Activated CD8-positive, alpha-beta memory T cell treated with anti-CD3 and anti-CD28 coated beads for 4 hours (primary cell): ENCODE measurements around the gene KIR2DL1.
"Not testable (repeated sequence)": the region's sequence is repeated elsewhere in the genome, so short reads cannot be mapped to it uniquely, and the experiment has no call there.

Source experiments
- DNase-seq, 2 donors: peaks; one replicate each; pipeline ENCODE4 v3.0.0-alpha.2; 2020; ENCODE audit warnings: low read depth in 2 of 2

The KIR2DL1 gene

GRCh38 chr19:54769646-54770045, at the start of gene KIR2DL1:
TSS of gene KIR2DL1 (plus strand) at chr19:54769793. CDS start at chr19:54769851, 58 bp downstream.
- not testable (repeated sequence) for DNase-seq

GRCh38 chr19:54724142-54724541, 45.5 kb upstream of the KIR2DL1 start, which contains the start of gene KIR3DL3:
TSS of gene KIR3DL3 (plus strand) at chr19:54724442. CDS start at chr19:54724497, 55 bp downstream.
- DNase-seq, result no peak

GRCh38 chr19:54724644-54725043, 44.9 kb upstream of the KIR2DL1 start:
- DNase-seq, result no peak

- DNase-seq, result no peak
Measured at GRCh38 chr19:54725321-54725720, 44.3 kb upstream of the KIR2DL1 start.

GRCh38 chr19:54727562-54727961, 42.0 kb upstream of the KIR2DL1 start:
- DNase-seq, result no peak

GRCh38 chr19:54728167-54728566, 41.4 kb upstream of the KIR2DL1 start:
- DNase-seq, result no peak

- DNase-seq, result no peak
Measured at GRCh38 chr19:54729416-54730188, 40.0 kb upstream of the KIR2DL1 start.

GRCh38 chr19:54731191-54731590, 38.4 kb upstream of the KIR2DL1 start:
- DNase-seq, result no peak

GRCh38 chr19:54738306-54738705, 31.3 kb upstream of the KIR2DL1 start, which contains the start of gene KIR2DL3:
TSS of gene KIR2DL3 (plus strand) at chr19:54738513. CDS start at chr19:54738546, 33 bp downstream.
- DNase-seq, result not testable (repeated sequence)

GRCh38 chr19:54738715-54739114, 30.9 kb upstream of the KIR2DL1 start:
- no peak for DNase-seq

- DNase-seq, result no peak
Measured at GRCh38 chr19:54739587-54740497, 29.8 kb upstream of the KIR2DL1 start.

GRCh38 chr19:54741950-54742349, 27.6 kb upstream of the KIR2DL1 start:
- DNase-seq, result not testable (repeated sequence)

- not testable (repeated sequence) for DNase-seq
Measured at GRCh38 chr19:54744080-54744479, 25.5 kb upstream of the KIR2DL1 start.

GRCh38 chr19:54747614-54748322, 21.8 kb upstream of the KIR2DL1 start:
- not testable (repeated sequence) for DNase-seq

- not testable (repeated sequence) for DNase-seq
Measured at GRCh38 chr19:54750276-54750675, 19.3 kb upstream of the KIR2DL1 start.

- DNase-seq, result peak in 1 of 2 donors; percentile 5
Measured at GRCh38 chr19:54756204-54757110, 13.1 kb upstream of the KIR2DL1 start.

GRCh38 chr19:54758577-54758976, 11.0 kb upstream of the KIR2DL1 start:
- not testable (repeated sequence) for DNase-seq

- not testable (repeated sequence) for DNase-seq
Measured at GRCh38 chr19:54764219-54764618, 5.4 kb upstream of the KIR2DL1 start.

GRCh38 chr19:54766464-54766863, 3.1 kb upstream of the KIR2DL1 start:
- not testable (repeated sequence) for DNase-seq

- not testable (repeated sequence) for DNase-seq
Measured at GRCh38 chr19:54770511-54770910, 918 bp downstream of the KIR2DL1 start.
